DND-41 (cell line): ENCODE results near the gene GLT8D2.
"Not testable (repeated sequence)": the region's sequence is repeated elsewhere in the genome, so short reads cannot be mapped to it uniquely, and the experiment has no call there.

Experiments
- ATAC-seq: fragments of 200-7000 bp; cut with Tn5 transposase; 3 replicates; pipeline ENCODE4 v1.9.1; 2021; ENCODE audit warnings: low read depth; ENCODE audit not compliant: insufficient read depth
- DNase-seq: peaks from one replicate; pipeline ENCODE4 v3.0.0-alpha.2; 2020
- H2AFZ ChIP-seq: 2 replicates; pipeline ENCODE4 v1.6.0; 2012; ENCODE audit warnings: low read depth, low read length
- H3K27ac ChIP-seq: 2 replicates; pipeline ENCODE4 v1.5.1; 2012; ENCODE audit warnings: low read length, inconsistent platforms
- H3K27me3 ChIP-seq: fragments of 200-600 bp; sonication (generic); 2 replicates; pipeline ENCODE4 v1.6.0; 2012; ENCODE audit warnings: low read length, mild to moderate bottlenecking, inconsistent platforms; ENCODE audit not compliant: insufficient read depth, poor library complexity
- H3K36me3 ChIP-seq: 2 replicates; pipeline ENCODE4 v1.5.1; 2012; ENCODE audit warnings: low read length, inconsistent platforms; ENCODE audit not compliant: insufficient read depth
- H3K4me1 ChIP-seq: 2 replicates; pipeline ENCODE4 v1.5.1; 2012; ENCODE audit warnings: mild to moderate bottlenecking, low read length; ENCODE audit not compliant: insufficient read depth
- H3K4me2 ChIP-seq: 2 replicates; pipeline ENCODE4 v1.6.0; 2012; ENCODE audit warnings: mild to moderate bottlenecking, moderate library complexity, low read length, inconsistent platforms; ENCODE audit not compliant: insufficient read depth
- H3K4me3 ChIP-seq, 2 experiments: fragments of 200-600 bp in 1 of 2; shearing (Covaris generic) in 1 of 2; 2 replicates each; pipeline ENCODE4 v1.5.1; 2012 to 2016; ENCODE audit warnings: inconsistent platforms in 2 of 2, low read length in 2 of 2, mild to moderate bottlenecking in 2 of 2, low read depth in 1 of 2, moderate library complexity in 1 of 2
- H3K79me2 ChIP-seq: 2 replicates; pipeline ENCODE4 v1.6.0; 2012; ENCODE audit warnings: low read length, inconsistent platforms; ENCODE audit not compliant: insufficient read depth
- H3K9ac ChIP-seq: 2 replicates; pipeline ENCODE4 v1.6.0; 2012; ENCODE audit warnings: low read depth, mild to moderate bottlenecking, inconsistent platforms, low read length, moderate library complexity
- H3K9me3 ChIP-seq: 2 replicates; pipeline ENCODE4 v1.5.1; 2012; ENCODE audit warnings: low read length, moderate library complexity, mild to moderate bottlenecking, inconsistent platforms; ENCODE audit not compliant: insufficient read depth, severe bottlenecking
- H4K20me1 ChIP-seq: 2 replicates; pipeline ENCODE4 v1.6.0; 2012; ENCODE audit warnings: low read length; ENCODE audit not compliant: insufficient read depth
- CTCF ChIP-seq: IDR thresholded peaks from 2 replicates; pipeline ENCODE4 v1.5.1; 2012; ENCODE audit warnings: borderline replicate concordance, low read length, moderate library complexity, mild to moderate bottlenecking; ENCODE audit not compliant: poor library complexity, severe bottlenecking; ENCODE audit errors: extremely low read depth
- EZH2 ChIP-seq: IDR thresholded peaks from 3 replicates; pipeline ENCODE4 v1.6.1; 2012; ENCODE audit warnings: borderline replicate concordance, low read depth, mild to moderate bottlenecking, moderate library complexity, low read length, inconsistent platforms; ENCODE audit not compliant: severe bottlenecking

Gene GLT8D2

GRCh38 chr12:104023710-104024109 lies 26.3 kb downstream of the GLT8D2 start:
- TF ChIP-seq EZH2: no peak
- TF ChIP-seq CTCF: no peak
- Histone ChIP-seq H4K20me1 (no peaks in the 10 kb centered on the region), H3K36me3 (no peaks in the 10 kb centered on the region), H3K4me2 (no peak overlapping the region), H3K27ac (no peak overlapping the region), H3K4me3 (no peak overlapping the region), H3K9ac (no peak overlapping the region), H2AFZ (no peak overlapping the region), H3K27me3 (peaks cover 13% of the 10 kb centered on the region), H3K79me2 (no peaks in the 10 kb centered on the region), H3K4me1 (no peaks in the 10 kb centered on the region), H3K9me3 (no peaks in the 10 kb centered on the region)
- no peak for ATAC-seq
- DNase-seq: no peak

GRCh38 chr12:104022786-104023185 lies 27.2 kb downstream of the GLT8D2 start:
- ATAC-seq: no peak
- H3K36me3 ChIP-seq: no peaks in the 10 kb centered on the region
- TF ChIP-seq EZH2 (no peak), CTCF (no peak)

GRCh38 chr12:104021862-104022261 lies 28.1 kb downstream of the GLT8D2 start:
- not testable (repeated sequence) for H3K4me2 ChIP-seq, H3K9ac ChIP-seq, H4K20me1 ChIP-seq, H3K9me3 ChIP-seq, H3K4me3 ChIP-seq, H3K27me3 ChIP-seq, H3K4me1 ChIP-seq, H3K27ac ChIP-seq, ATAC-seq, H2AFZ ChIP-seq, H3K79me2 ChIP-seq, DNase-seq, H3K36me3 ChIP-seq

More at GRCh38 chr12:104022786-104023185, 27.2 kb downstream of the GLT8D2 start:
- Histone ChIP-seq H3K4me3 (no peak overlapping the region), H4K20me1 (no peaks in the 10 kb centered on the region), H3K4me1 (no peaks in the 10 kb centered on the region), H2AFZ (no peak overlapping the region), H3K9ac (no peak overlapping the region), H3K9me3 (no peaks in the 10 kb centered on the region), H3K79me2 (no peaks in the 10 kb centered on the region), H3K27me3 (peaks cover 9% of the 10 kb centered on the region), H3K4me2 (no peak overlapping the region), H3K27ac (no peak overlapping the region)
- no peak for DNase-seq

GRCh38 chr12:104012331-104012730 lies 37.7 kb downstream of the GLT8D2 start:
- ATAC-seq (no peak), DNase-seq (no peak)
- Histone ChIP-seq H3K27ac (no peak overlapping the region), H3K9ac (no peak overlapping the region), H2AFZ (no peak overlapping the region), H3K27me3 (no peaks in the 10 kb centered on the region), H3K4me2 (no peak overlapping the region), H4K20me1 (no peaks in the 10 kb centered on the region), H3K4me3 (no peak overlapping the region), H3K4me1 (no peaks in the 10 kb centered on the region), H3K79me2 (no peaks in the 10 kb centered on the region), H3K9me3 (no peaks in the 10 kb centered on the region), H3K36me3 (no peaks in the 10 kb centered on the region)
- TF ChIP-seq CTCF: no peak
